ENCODE results near the gene GAS2L1. TPM values are rescaled to one million over a fixed set of nuclear protein-coding genes. Genes with fewer than 3 reads are reported as not detected.

Gene GAS2L1
- total and polyA plus RNA-seq, 10 donors, result 7.0 to 41.5 (median 28.3) TPM

GRCh38 chr22:29263791-29264276, 42.6 kb upstream of the GAS2L1 start:
- H3K9me3 ChIP-seq, result no peaks in the 10 kb centered on the region
- H3K4me3 ChIP-seq, result no peak overlapping the region
- WGBS, 5 donors, result 66 to 81% (median 79%) methylated on average over 10 to 14 of the region's 14 CpGs
- H3K27ac ChIP-seq, result peak overlapping the region in 4 of 8 donors; percentile 3 to 40 (median 26)
- peaks cover 0 to 67% (median 5%) of the 10 kb centered on the region in 6 donors for H3K36me3 ChIP-seq
- peak; percentile 77 for DNase-seq
- intact Hi-C loops (cut with DNase I; ENCODE audit: low total_unique reads), result no loop called here
- H3K4me1 ChIP-seq, result peaks cover 13 to 35% (median 22%) of the 10 kb centered on the region in 6 donors
- H3K27me3 ChIP-seq (replicated peaks in 1 of 7), result no peaks in the 10 kb centered on the region
- TF ChIP-seq CTCF (IDR thresholded peaks at IDR 0.05 in 8 of 11, conservative IDR thresholded peaks at IDR 0.05 in 3 of 11), result no peak
- peak; percentile 55 to 69 (median 64) for TF ChIP-seq POLR2AphosphoS5 (IDR thresholded peaks at IDR 0.05)
- TF ChIP-seq POLR2A (IDR thresholded peaks at IDR 0.05), result no peak

GRCh38 chr22:29265305-29265704, 41.1 kb upstream of the GAS2L1 start:
- Histone ChIP-seq H3K4me3 (no peak overlapping the region), H3K36me3 (peaks cover 0 to 52% (median 5%) of the 10 kb centered on the region in 6 donors), H3K9me3 (no peaks in the 10 kb centered on the region), H3K27ac (peak overlapping the region in 4 of 8 donors; percentile 98 to 99 (median 98)), H3K27me3 (replicated peaks in 1 of 7) (no peaks in the 10 kb centered on the region), H3K4me1 (peaks cover 22 to 50% (median 36%) of the 10 kb centered on the region in 6 donors)
- TF ChIP-seq POLR2AphosphoS5 (IDR thresholded peaks at IDR 0.05) (peak in 2 of 3 donors; percentile 19 to 41), CTCF (IDR thresholded peaks at IDR 0.05 in 8 of 11, conservative IDR thresholded peaks at IDR 0.05 in 3 of 11) (no peak), POLR2A (IDR thresholded peaks at IDR 0.05) (no peak)
- intact Hi-C loops (cut with DNase I; ENCODE audit: low total_unique reads), result no loop called here
- WGBS, 5 donors, result 92 to 97% (median 94%) methylated on average over 6 to 7 of the region's 7 CpGs
- peak; percentile 75 for DNase-seq

- no peak for DNase-seq
- intact Hi-C loops (cut with DNase I; ENCODE audit: low total_unique reads), result no loop called here
- H3K4me3 ChIP-seq, result peak overlapping the region in 2 of 8 donors; percentile 91 to 98
- H3K9me3 ChIP-seq, result no peaks in the 10 kb centered on the region
- peak overlapping the region; percentile 7 to 99 (median 98) for H3K27ac ChIP-seq
- peaks cover 0 to 49% (median 3%) of the 10 kb centered on the region in 6 donors for H3K36me3 ChIP-seq
- WGBS, 5 donors, result 68 to 78% (median 72%) methylated on average over 4 of the region's 4 CpGs
- no peaks in the 10 kb centered on the region for H3K27me3 ChIP-seq (replicated peaks in 1 of 7)
- H3K4me1 ChIP-seq, result peaks cover 29 to 56% (median 42%) of the 10 kb centered on the region in 6 donors
- TF ChIP-seq CTCF (IDR thresholded peaks at IDR 0.05 in 8 of 11, conservative IDR thresholded peaks at IDR 0.05 in 3 of 11), result no peak
- TF ChIP-seq POLR2AphosphoS5 (IDR thresholded peaks at IDR 0.05), result peak in 1 of 3 donors; percentile 41
Observed at GRCh38 chr22:29265929-29266328, 40.5 kb upstream of the GAS2L1 start.

- peak overlapping the region; percentile 98 to 100 (median 99) for H3K27ac ChIP-seq
- WGBS, 5 donors, result 14 to 20% (median 18%) methylated on average over 11 to 13 of the region's 13 CpGs
Observed at GRCh38 chr22:29266564-29267461, 39.6 kb upstream of the GAS2L1 start.

More at GRCh38 chr22:29266564-29267461, 39.6 kb upstream of the GAS2L1 start:
- peak; percentile 79 for DNase-seq
- intact Hi-C loops (cut with DNase I; ENCODE audit: low total_unique reads), result no loop called here
- Histone ChIP-seq H3K4me3 (peak overlapping the region; percentile 80 to 99 (median 96)), H3K4me1 (peaks cover 37 to 65% (median 51%) of the 10 kb centered on the region in 6 donors), H3K36me3 (peaks cover 0 to 52% (median 2%) of the 10 kb centered on the region in 6 donors), H3K9me3 (no peaks in the 10 kb centered on the region), H3K27me3 (replicated peaks in 1 of 7) (no peaks in the 10 kb centered on the region)
- no peak for TF ChIP-seq CTCF (IDR thresholded peaks at IDR 0.05 in 8 of 11, conservative IDR thresholded peaks at IDR 0.05 in 3 of 11)
- no peak for TF ChIP-seq POLR2AphosphoS5 (IDR thresholded peaks at IDR 0.05)
- TF ChIP-seq POLR2A (IDR thresholded peaks at IDR 0.05), result no peak
